ENCODE results near the gene PDE8B. TPM values are rescaled to one million over a fixed set of nuclear protein-coding genes. Genes with fewer than 3 reads are reported as not detected.

Gene PDE8B
- total RNA-seq, 1 experiment from 2014 or later: 0.17 TPM

DNA sequence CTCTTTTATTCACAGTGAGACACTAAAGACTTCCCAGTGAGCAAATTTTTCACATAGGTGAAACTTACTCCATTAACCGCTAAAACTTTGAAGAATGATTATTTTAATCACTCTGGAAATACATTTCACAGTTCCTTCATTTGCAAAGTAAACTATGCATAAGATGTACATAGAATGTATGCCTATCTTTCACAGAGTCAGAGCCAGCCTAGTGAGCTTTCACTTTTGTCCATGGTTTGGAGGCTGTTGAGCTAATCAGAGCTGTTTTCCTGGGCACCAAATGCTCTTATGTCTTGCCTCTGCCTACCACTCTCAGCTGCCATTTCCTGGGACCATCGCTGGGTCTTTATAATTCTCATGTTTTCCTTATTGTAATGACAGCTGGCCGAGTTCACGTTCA, 67.3 kb downstream of the PDE8B start:
- H3K4me2 ChIP-seq (ENCODE audit: low read length): no peak overlapping the region
- H3K4me3 ChIP-seq (replicated peaks in 1 of 2; ENCODE audit: low read depth in 1 of 2, low read length in 2 of 2): no peak overlapping the region
- H3K79me2 ChIP-seq (ENCODE audit: insufficient read depth, low read length): no peaks in the 10 kb centered on the region
- no peaks in the 10 kb centered on the region for H3K9me3 ChIP-seq (ENCODE audit: control insufficient read depth in 1 of 2, insufficient read depth in 1 of 2, low read depth in 1 of 2, low read length in 2 of 2)
- ATAC-seq: no peak
- no peak overlapping the region for H2AFZ ChIP-seq (ENCODE audit: low read depth, low read length, poor library complexity, severe bottlenecking)
- ChIA-PET RAD21 (ENCODE audit: low non-redundant PET in 1 of 2, low total read pairs in 2 of 2, uncharacterized antibody in 2 of 2, unreplicated experiment in 2 of 2) (no interaction called here), POLR2A (no interaction called here), CTCF (no interaction called here)
- no peaks in the 10 kb centered on the region for H4K20me1 ChIP-seq (ENCODE audit: insufficient read depth)
- H3K9ac ChIP-seq (ENCODE audit: low read length): no peak overlapping the region
- intact Hi-C loops (cut with micrococcal nuclease): no loop called here
- BruUV-seq (replicated peaks): no TSS peak
- no peaks in the 10 kb centered on the region for H3K36me3 ChIP-seq (ENCODE audit: control insufficient read depth in 1 of 2, insufficient read depth in 2 of 2, low read length in 2 of 2)
- no peaks in the 10 kb centered on the region for H3K27me3 ChIP-seq (ENCODE audit: insufficient read depth, low read length)
- H3K27ac ChIP-seq (ENCODE audit: low read depth, low read length): no peak overlapping the region
- no peak for TF ChIP-seq TCF7L2 (IDR thresholded peaks at IDR 0.05; ENCODE audit: borderline replicate concordance, extremely low read depth, insufficient read depth, insufficient read length)
- TF ChIP-seq ELF1 (IDR thresholded peaks at IDR 0.05; ENCODE audit: borderline replicate concordance, low read depth): no peak
- TF ChIP-seq YY1 (IDR thresholded peaks at IDR 0.05; ENCODE audit: extremely low read depth, insufficient replicate concordance, low read depth, low read length): no peak
- TF ChIP-seq, protein P1, sequence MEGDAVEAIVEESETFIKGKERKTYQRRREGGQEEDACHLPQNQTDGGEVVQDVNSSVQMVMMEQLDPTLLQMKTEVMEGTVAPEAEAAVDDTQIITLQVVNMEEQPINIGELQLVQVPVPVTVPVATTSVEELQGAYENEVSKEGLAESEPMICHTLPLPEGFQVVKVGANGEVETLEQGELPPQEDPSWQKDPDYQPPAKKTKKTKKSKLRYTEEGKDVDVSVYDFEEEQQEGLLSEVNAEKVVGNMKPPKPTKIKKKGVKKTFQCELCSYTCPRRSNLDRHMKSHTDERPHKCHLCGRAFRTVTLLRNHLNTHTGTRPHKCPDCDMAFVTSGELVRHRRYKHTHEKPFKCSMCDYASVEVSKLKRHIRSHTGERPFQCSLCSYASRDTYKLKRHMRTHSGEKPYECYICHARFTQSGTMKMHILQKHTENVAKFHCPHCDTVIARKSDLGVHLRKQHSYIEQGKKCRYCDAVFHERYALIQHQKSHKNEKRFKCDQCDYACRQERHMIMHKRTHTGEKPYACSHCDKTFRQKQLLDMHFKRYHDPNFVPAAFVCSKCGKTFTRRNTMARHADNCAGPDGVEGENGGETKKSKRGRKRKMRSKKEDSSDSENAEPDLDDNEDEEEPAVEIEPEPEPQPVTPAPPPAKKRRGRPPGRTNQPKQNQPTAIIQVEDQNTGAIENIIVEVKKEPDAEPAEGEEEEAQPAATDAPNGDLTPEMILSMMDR (IDR thresholded peaks at IDR 0.05 in 2 of 3, conservative IDR thresholded peaks at IDR 0.05 in 1 of 3; ENCODE audit: borderline replicate concordance in 1 of 3, insufficient read depth in 1 of 3, low read depth in 2 of 3, low read length in 2 of 3): no peak
- no peak for TF ChIP-seq SIN3A (IDR thresholded peaks at IDR 0.05; ENCODE audit: low read depth)
- no peak for TF ChIP-seq RAD21 (IDR thresholded peaks at IDR 0.05; ENCODE audit: low read depth)
- TF ChIP-seq POLR2AphosphoS5 (IDR thresholded peaks at IDR 0.05; ENCODE audit: low read depth, low read length): no peak
- TF ChIP-seq EGR1 (IDR thresholded peaks at IDR 0.05; ENCODE audit: low read depth): no peak
- no peak for TF ChIP-seq CBX3 (IDR thresholded peaks at IDR 0.05; ENCODE audit: low read depth)
- no peak for TF ChIP-seq SP1 (IDR thresholded peaks at IDR 0.05; ENCODE audit: low read depth)
- H3K9me2 ChIP-seq (ENCODE audit: insufficient read depth): no peaks in the 10 kb centered on the region
- H3K4me1 ChIP-seq (ENCODE audit: control insufficient read depth in 1 of 2, insufficient read depth in 2 of 2, low read length in 2 of 2): no peaks in the 10 kb centered on the region
- no peak for DNase-seq (ENCODE audit: low read depth, low spot score)

All from HCT116 (cell line).